K562 (cell line): ENCODE data around the gene SNX1. TPM values are rescaled to one million over a fixed set of nuclear protein-coding genes. Genes with fewer than 3 reads are reported as not detected.
A peak's percentile ranks its signal among the peaks of the same experiment; 100 is the strongest.

ENCODE experiments used
- MLX ChIP-seq, 2 experiments: fragments of 450-650 bp in 1 of 2; sonication (generic) in 1 of 2; formaldehyde crosslinking; conservative IDR thresholded peaks; 2 replicates each; pipeline versions ENCODE4 v1.4.0 to v1.8.1; 2020 to 2022; ENCODE audit warnings: mild to moderate bottlenecking in 1 of 2, missing genetic modification reagents in 1 of 2
- SIX5 ChIP-seq, 2 experiments: IDR thresholded peaks; 2 replicates each; pipeline ENCODE4 v1.6.1; 2011; ENCODE audit warnings: low read length in 2 of 2, borderline replicate concordance in 1 of 2, low read depth in 1 of 2, mild to moderate bottlenecking in 1 of 2, moderate library complexity in 1 of 2; ENCODE audit not compliant: insufficient read depth in 1 of 2
- UBTF ChIP-seq, 2 experiments: IDR thresholded peaks; 2 replicates each; pipeline ENCODE4 v1.6.1; 2012; ENCODE audit warnings: improper control_type of control experiment in 2 of 2, low read depth in 2 of 2, low read length in 2 of 2, borderline replicate concordance in 1 of 2
- ZBTB40 ChIP-seq, 2 experiments: fragments of 450-650 bp in 1 of 2; sonication (generic) in 1 of 2; formaldehyde crosslinking in 1 of 2; IDR thresholded peaks; 2 replicates each; pipeline versions ENCODE4 v1.7.1 to v1.9.0; 2016 to 2022; ENCODE audit warnings: inconsistent platforms in 1 of 2, mild to moderate bottlenecking in 1 of 2, missing genetic modification reagents in 1 of 2
- ZNF41 ChIP-seq: fragments of 250-450 bp; sonication (Bioruptor Pico); conservative IDR thresholded peaks from 2 replicates; pipeline ENCODE4 v1.4.0; 2020; ENCODE audit warnings: mild to moderate bottlenecking
- ZNF592 ChIP-seq: fragments of 450-650 bp; IDR thresholded peaks from 2 replicates; pipeline ENCODE4 v1.6.1; 2017; ENCODE audit warnings: antibody characterized with exemption, mild to moderate bottlenecking
- polyA plus RNA-seq, 8 experiments: library from polyadenylated mRNA; depleted of rRNA in 4 of 8; stranded (reverse) in 5 of 8; unstranded in 3 of 8; fragments of >200 nt; fragmentation: Nextera tagmentation in 2 of 8; fragmentation: Illumina TruSeq in 1 of 8; extraction: Ambion mirVana in 2 of 8; extraction: Trizol in 1 of 8; gene quantifications; 2 replicates each; pipeline versions ENCODE4 v1.2.1 to v1.2.3, GENCODE V29; 2011 to 2014; ENCODE audit warnings: inconsistent platforms in 1 of 8, missing spikeins in 1 of 8
- total RNA-seq, 7 experiments: library from RNA; depleted of rRNA in 6 of 7; stranded (reverse); fragments of >200 nt in 6 of 7; fragmentation: Illumina TruSeq in 2 of 7; extraction: Trizol in 2 of 7; gene quantifications; 2 replicates each; pipeline versions ENCODE4 v1.2.1 to v1.2.3, GENCODE V29; 2011 to 2021; ENCODE audit warnings: low replicate concordance in 1 of 7

Gene SNX1
- total and polyA plus RNA-seq, 9 of the 15 experiments (the other 6 are each of a cell fraction or from before 2014, with no cell fraction given), result 11.0 to 105 (median 59.9) TPM

GRCh38 chr15:64162869-64163658 is 67.3 kb downstream of the SNX1 start, which contains the start of gene PPIB (continued):
- TF ChIP-seq ZNF592 (peak; percentile 86), ZBTB40 (IDR thresholded peaks at IDR 0.05) (peak; percentile 93), ZBTB40 (CRISPR knock-in tag; IDR thresholded peaks at IDR 0.05) (no peak), ZNF41 (CRISPR knock-in tag) (no peak), SIX5 (IDR thresholded peaks at IDR 0.05; ENCODE audit: borderline replicate concordance in 1 of 2, insufficient read depth in 1 of 2, low read depth in 1 of 2, low read length in 2 of 2) (peak in 1 of 2 experiments; percentile 53; a peak in 3 of 4 replicates), UBTF (IDR thresholded peaks at IDR 0.05; ENCODE audit: borderline replicate concordance in 1 of 2, low read depth in 2 of 2, low read length in 2 of 2) (peak in 1 of 2 experiments; percentile 74; a peak in 2 of 4 replicates), MLX (CRISPR knock-in tag; conservative IDR thresholded peaks at IDR 0.05) (no peak)
